GM12892 (cell line): ENCODE results near the gene MRM1.

ENCODE experiments used
- POLR2A ChIP-seq: IDR thresholded peaks from 2 replicates; pipeline ENCODE4 v1.6.1; 2011; ENCODE audit warnings: low read depth, low read length, control low read depth
- POLR2AphosphoS5 ChIP-seq: IDR thresholded peaks from 2 replicates; pipeline ENCODE4 v1.6.1; 2011; ENCODE audit warnings: low read depth, low read length, control low read depth

DNA sequence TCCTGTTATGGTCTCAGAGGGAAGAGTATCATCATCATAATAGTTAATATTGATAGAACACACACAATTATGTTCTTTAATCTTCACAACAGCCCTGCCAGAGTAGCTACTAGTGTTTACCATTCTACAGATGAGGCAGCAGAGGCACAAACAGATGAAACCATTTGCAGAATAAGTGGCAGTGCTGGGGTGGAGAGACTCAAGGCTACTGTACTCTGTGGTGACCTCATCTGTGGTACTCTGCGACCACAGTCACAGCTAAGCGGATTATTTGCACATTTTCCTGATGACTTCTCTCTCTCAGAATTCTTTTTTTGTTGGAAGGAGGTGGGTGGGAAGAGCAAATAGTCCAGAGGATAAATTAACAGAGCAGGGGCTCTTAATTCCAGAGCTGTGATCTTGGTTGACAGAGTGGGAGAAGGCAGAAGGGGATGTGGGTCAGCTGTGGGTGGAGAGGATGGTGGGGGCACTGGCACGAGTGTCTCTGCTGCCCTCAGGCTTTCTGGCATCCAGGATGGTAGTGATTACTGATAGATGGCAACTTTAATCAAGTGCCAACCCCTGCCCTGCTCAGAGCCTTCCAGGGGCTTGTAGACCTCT is 41.8 kb downstream of the MRM1 start:
- TF ChIP-seq POLR2A (no peak), POLR2AphosphoS5 (no peak)
